ENCODE measurements around the gene PLRG1. TPM values are rescaled to one million over a fixed set of nuclear protein-coding genes. Genes with fewer than 3 reads are reported as not detected.

Gene PLRG1
- total and polyA plus RNA-seq, 4 donors: 27.2 to 51.5 (median 29.9) TPM

DNA sequence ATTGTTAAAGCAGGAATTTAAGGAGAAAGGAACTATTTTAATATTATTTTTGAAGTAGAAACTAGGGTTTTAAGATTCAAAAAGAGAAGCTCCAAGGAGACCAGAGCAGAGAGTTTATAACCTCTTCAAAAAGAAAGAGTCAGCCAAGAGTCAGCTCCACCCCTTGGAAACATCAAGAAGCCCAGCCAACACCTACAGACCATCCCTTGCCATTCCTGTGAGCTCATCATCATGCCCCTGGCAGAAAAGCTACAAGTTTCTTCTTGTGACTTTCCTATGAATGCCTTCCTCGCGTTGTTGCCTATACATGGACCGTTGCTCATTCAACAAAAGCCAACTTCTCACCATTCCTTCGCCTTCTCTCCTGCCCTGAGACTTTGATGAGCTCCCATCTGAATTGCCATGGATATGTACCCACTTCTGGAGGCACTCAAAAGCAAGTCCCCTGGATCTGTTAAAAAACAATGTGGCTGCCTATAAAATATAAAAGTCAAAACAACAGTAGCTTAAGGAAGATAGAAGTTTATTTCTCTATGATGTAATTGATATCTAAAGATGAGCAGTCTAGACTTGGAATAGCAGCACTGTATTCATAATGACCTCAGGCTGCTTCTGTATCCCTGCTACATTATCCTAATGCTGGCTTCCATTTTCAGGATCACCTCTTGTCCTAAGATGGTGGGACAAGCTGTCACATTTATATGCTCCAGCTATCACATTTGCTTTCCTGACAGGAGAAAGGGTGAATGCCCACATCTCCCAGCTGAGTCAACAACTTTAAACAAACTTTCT lies 20.3 kb downstream of the PLRG1 start:
- Histone ChIP-seq H3K36me3 (ENCODE audit: control insufficient read depth in 4 of 4, insufficient read depth in 3 of 4, low read depth in 1 of 4, low read length in 3 of 4) (no peaks in the 10 kb centered on the region), H3K4me1 (ENCODE audit: control insufficient read depth in 4 of 4, insufficient read depth in 4 of 4, low read length in 3 of 4) (no peaks in the 10 kb centered on the region), H3K4me3 (ENCODE audit: low read depth in 1 of 3, low read length in 3 of 3) (no peak overlapping the region), H3K9ac (ENCODE audit: low read depth in 1 of 2, low read length in 2 of 2) (no peak overlapping the region), H3K27me3 (ENCODE audit: control insufficient read depth in 4 of 4, insufficient read depth in 4 of 4, low read length in 3 of 4) (peaks cover 0 to 7% (median 0%) of the 10 kb centered on the region in 4 donors), H3K9me3 (ENCODE audit: control insufficient read depth in 4 of 4, low read length in 3 of 4) (no peaks in the 10 kb centered on the region), H3K27ac (ENCODE audit: low read depth in 1 of 2, low read length in 2 of 2) (no peak overlapping the region)
- DNase-seq (ENCODE audit: low spot score): no peak
- 87% methylated on average over 4 of the region's 4 CpGs for WGBS
- TF ChIP-seq JUND (IDR thresholded peaks at IDR 0.05): no peak
- no peak for TF ChIP-seq HNF4G (IDR thresholded peaks at IDR 0.05)
- TF ChIP-seq, protein P1, sequence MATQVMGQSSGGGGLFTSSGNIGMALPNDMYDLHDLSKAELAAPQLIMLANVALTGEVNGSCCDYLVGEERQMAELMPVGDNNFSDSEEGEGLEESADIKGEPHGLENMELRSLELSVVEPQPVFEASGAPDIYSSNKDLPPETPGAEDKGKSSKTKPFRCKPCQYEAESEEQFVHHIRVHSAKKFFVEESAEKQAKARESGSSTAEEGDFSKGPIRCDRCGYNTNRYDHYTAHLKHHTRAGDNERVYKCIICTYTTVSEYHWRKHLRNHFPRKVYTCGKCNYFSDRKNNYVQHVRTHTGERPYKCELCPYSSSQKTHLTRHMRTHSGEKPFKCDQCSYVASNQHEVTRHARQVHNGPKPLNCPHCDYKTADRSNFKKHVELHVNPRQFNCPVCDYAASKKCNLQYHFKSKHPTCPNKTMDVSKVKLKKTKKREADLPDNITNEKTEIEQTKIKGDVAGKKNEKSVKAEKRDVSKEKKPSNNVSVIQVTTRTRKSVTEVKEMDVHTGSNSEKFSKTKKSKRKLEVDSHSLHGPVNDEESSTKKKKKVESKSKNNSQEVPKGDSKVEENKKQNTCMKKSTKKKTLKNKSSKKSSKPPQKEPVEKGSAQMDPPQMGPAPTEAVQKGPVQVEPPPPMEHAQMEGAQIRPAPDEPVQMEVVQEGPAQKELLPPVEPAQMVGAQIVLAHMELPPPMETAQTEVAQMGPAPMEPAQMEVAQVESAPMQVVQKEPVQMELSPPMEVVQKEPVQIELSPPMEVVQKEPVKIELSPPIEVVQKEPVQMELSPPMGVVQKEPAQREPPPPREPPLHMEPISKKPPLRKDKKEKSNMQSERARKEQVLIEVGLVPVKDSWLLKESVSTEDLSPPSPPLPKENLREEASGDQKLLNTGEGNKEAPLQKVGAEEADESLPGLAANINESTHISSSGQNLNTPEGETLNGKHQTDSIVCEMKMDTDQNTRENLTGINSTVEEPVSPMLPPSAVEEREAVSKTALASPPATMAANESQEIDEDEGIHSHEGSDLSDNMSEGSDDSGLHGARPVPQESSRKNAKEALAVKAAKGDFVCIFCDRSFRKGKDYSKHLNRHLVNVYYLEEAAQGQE (IDR thresholded peaks at IDR 0.05): no peak
- TF ChIP-seq, protein P2, sequence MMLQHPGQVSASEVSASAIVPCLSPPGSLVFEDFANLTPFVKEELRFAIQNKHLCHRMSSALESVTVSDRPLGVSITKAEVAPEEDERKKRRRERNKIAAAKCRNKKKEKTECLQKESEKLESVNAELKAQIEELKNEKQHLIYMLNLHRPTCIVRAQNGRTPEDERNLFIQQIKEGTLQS (IDR thresholded peaks at IDR 0.05): no peak
- no peak for TF ChIP-seq EGR1 (IDR thresholded peaks at IDR 0.05; ENCODE audit: low read depth in 2 of 2)
- no peak for TF ChIP-seq TAF1 (conservative IDR thresholded peaks at IDR 0.05)
- TF ChIP-seq FOXA2 (IDR thresholded peaks at IDR 0.05): no peak
- no peak for TF ChIP-seq GABPA (IDR thresholded peaks at IDR 0.05 in 1 of 2, conservative IDR thresholded peaks at IDR 0.05 in 1 of 2)
- TF ChIP-seq, protein P3, sequence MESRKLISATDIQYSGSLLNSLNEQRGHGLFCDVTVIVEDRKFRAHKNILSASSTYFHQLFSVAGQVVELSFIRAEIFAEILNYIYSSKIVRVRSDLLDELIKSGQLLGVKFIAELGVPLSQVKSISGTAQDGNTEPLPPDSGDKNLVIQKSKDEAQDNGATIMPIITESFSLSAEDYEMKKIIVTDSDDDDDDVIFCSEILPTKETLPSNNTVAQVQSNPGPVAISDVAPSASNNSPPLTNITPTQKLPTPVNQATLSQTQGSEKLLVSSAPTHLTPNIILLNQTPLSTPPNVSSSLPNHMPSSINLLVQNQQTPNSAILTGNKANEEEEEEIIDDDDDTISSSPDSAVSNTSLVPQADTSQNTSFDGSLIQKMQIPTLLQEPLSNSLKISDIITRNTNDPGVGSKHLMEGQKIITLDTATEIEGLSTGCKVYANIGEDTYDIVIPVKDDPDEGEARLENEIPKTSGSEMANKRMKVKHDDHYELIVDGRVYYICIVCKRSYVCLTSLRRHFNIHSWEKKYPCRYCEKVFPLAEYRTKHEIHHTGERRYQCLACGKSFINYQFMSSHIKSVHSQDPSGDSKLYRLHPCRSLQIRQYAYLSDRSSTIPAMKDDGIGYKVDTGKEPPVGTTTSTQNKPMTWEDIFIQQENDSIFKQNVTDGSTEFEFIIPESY (IDR thresholded peaks at IDR 0.05): no peak
- TF ChIP-seq RAD21 (IDR thresholded peaks at IDR 0.05): no peak
- TF ChIP-seq NR2F2 (IDR thresholded peaks at IDR 0.05): no peak
- TF ChIP-seq SP1 (IDR thresholded peaks at IDR 0.05): no peak
- TF ChIP-seq, protein P4, sequence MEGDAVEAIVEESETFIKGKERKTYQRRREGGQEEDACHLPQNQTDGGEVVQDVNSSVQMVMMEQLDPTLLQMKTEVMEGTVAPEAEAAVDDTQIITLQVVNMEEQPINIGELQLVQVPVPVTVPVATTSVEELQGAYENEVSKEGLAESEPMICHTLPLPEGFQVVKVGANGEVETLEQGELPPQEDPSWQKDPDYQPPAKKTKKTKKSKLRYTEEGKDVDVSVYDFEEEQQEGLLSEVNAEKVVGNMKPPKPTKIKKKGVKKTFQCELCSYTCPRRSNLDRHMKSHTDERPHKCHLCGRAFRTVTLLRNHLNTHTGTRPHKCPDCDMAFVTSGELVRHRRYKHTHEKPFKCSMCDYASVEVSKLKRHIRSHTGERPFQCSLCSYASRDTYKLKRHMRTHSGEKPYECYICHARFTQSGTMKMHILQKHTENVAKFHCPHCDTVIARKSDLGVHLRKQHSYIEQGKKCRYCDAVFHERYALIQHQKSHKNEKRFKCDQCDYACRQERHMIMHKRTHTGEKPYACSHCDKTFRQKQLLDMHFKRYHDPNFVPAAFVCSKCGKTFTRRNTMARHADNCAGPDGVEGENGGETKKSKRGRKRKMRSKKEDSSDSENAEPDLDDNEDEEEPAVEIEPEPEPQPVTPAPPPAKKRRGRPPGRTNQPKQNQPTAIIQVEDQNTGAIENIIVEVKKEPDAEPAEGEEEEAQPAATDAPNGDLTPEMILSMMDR (IDR thresholded peaks at IDR 0.05; ENCODE audit: low read depth, low read length, missing input control): no peak
- TF ChIP-seq, protein P5, sequence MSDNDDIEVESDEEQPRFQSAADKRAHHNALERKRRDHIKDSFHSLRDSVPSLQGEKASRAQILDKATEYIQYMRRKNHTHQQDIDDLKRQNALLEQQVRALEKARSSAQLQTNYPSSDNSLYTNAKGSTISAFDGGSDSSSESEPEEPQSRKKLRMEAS (IDR thresholded peaks at IDR 0.05): no peak

DNA sequence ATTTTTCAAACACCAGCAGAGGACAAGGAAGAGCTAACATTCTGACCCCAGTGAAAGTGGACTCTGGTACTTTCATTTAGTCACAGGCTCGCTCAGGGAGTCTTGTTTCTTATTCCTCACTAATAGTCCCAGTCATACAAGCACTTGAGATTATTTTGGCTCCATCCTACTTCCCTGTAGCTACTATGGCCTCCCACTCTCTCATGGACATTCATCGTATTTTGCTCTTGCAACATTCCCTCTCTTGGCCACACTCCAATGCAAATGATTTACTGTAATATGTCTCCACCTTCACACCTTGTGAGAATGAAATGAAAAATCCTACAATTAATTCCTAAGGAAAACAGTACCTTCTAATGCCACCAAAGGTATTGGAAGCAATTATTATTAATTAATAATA lies 21.3 kb downstream of the PLRG1 start:
- no peak overlapping the region for H3K9ac ChIP-seq (ENCODE audit: low read depth in 1 of 2, low read length in 2 of 2)
- no peak overlapping the region for H3K27ac ChIP-seq (ENCODE audit: low read depth in 1 of 2, low read length in 2 of 2)
- H3K36me3 ChIP-seq (ENCODE audit: control insufficient read depth in 4 of 4, insufficient read depth in 3 of 4, low read depth in 1 of 4, low read length in 3 of 4): no peaks in the 10 kb centered on the region
- H3K9me3 ChIP-seq (ENCODE audit: control insufficient read depth in 4 of 4, low read length in 3 of 4): no peaks in the 10 kb centered on the region
- peaks cover 0 to 7% (median 0%) of the 10 kb centered on the region in 4 donors for H3K27me3 ChIP-seq (ENCODE audit: control insufficient read depth in 4 of 4, insufficient read depth in 4 of 4, low read length in 3 of 4)
- H3K4me3 ChIP-seq (ENCODE audit: low read depth in 1 of 3, low read length in 3 of 3): no peak overlapping the region
- DNase-seq (ENCODE audit: low spot score): no peak
- H3K4me1 ChIP-seq (ENCODE audit: control insufficient read depth in 4 of 4, insufficient read depth in 4 of 4, low read length in 3 of 4): no peaks in the 10 kb centered on the region
- WGBS: 61% methylated on average over 2 of the region's 2 CpGs
- TF ChIP-seq, protein P5 (IDR thresholded peaks at IDR 0.05): no peak
- TF ChIP-seq GABPA (IDR thresholded peaks at IDR 0.05 in 1 of 2, conservative IDR thresholded peaks at IDR 0.05 in 1 of 2) (no peak), SP1 (IDR thresholded peaks at IDR 0.05) (no peak), HNF4A (conservative IDR thresholded peaks at IDR 0.05) (no peak), EGR1 (IDR thresholded peaks at IDR 0.05; ENCODE audit: low read depth in 2 of 2) (no peak), FOXA1 (IDR thresholded peaks at IDR 0.05) (no peak), YY1 (IDR thresholded peaks at IDR 0.05) (no peak), FOXA2 (IDR thresholded peaks at IDR 0.05) (no peak), TAF1 (conservative IDR thresholded peaks at IDR 0.05) (no peak), RXRA (IDR thresholded peaks at IDR 0.05) (no peak), RAD21 (IDR thresholded peaks at IDR 0.05) (no peak), NR2F2 (IDR thresholded peaks at IDR 0.05) (no peak)
- TF ChIP-seq, protein P3 (IDR thresholded peaks at IDR 0.05): no peak
- TF ChIP-seq, protein P2 (IDR thresholded peaks at IDR 0.05): no peak

All from liver (tissue), 9 donors.